ENCODE measurements around the gene TKT. TPM values are rescaled to one million over a fixed set of nuclear protein-coding genes. Genes with fewer than 3 reads are reported as not detected.

The TKT gene
- total and polyA plus RNA-seq, 4 experiments from 2014 or later: 49.3 to 87.9 (median 75.6) TPM

- no peak overlapping the region for H3K27ac ChIP-seq (ENCODE audit: low read depth, low read length)
- no peak overlapping the region for H3K27ac Mint-ChIP-seq
Observed at GRCh38 chr3:53184701-53185100, 71.1 kb downstream of the TKT start.

GRCh38 chr3:53183514-53183913 is 72.3 kb downstream of the TKT start:
- Mint-ChIP-seq H3K27me3 (no peaks in the 10 kb centered on the region), H3K27ac (peak overlapping the region in 1 of 7 donors; percentile 65), H3K4me1 (no peaks in the 10 kb centered on the region), H3K9me3 (peaks cover 0 to 2% (median 0%) of the 10 kb centered on the region in 8 donors), H3K36me3 (peaks cover 34 to 75% of the 10 kb centered on the region in 2 donors), H3K4me3 (no peak overlapping the region)
- DNase-seq: no peak
- no peaks in the 10 kb centered on the region for H3K27me3 ChIP-seq (ENCODE audit: insufficient read depth, low read length)
- ChIA-PET CTCF (ENCODE audit: partially characterized antibody) (no interaction called here), POLR2A (ENCODE audit: partially characterized antibody) (no interaction called here)
- H3K4me1 ChIP-seq (ENCODE audit: insufficient read depth, low read length): no peaks in the 10 kb centered on the region
- no peak overlapping the region for H3K27ac ChIP-seq (ENCODE audit: low read depth, low read length)
- H3K9me3 ChIP-seq (ENCODE audit: control insufficient read depth in 1 of 2, low read length in 2 of 2): no peaks in the 10 kb centered on the region
- no peak overlapping the region for H3K4me3 ChIP-seq (ENCODE audit: low read length in 2 of 2)
- peaks cover 32% of the 10 kb centered on the region for H3K36me3 ChIP-seq (ENCODE audit: insufficient read depth, low read length)
- intact Hi-C loops (cut with micrococcal nuclease): no loop called here

More at GRCh38 chr3:53184701-53185100, 71.1 kb downstream of the TKT start:
- Histone ChIP-seq H3K36me3 (ENCODE audit: insufficient read depth, low read length) (peaks cover 33% of the 10 kb centered on the region), H3K4me3 (ENCODE audit: low read length in 2 of 2) (no peak overlapping the region), H3K27me3 (ENCODE audit: insufficient read depth, low read length) (no peaks in the 10 kb centered on the region), H3K4me1 (ENCODE audit: insufficient read depth, low read length) (no peaks in the 10 kb centered on the region), H3K9me3 (ENCODE audit: control insufficient read depth in 1 of 2, low read length in 2 of 2) (no peaks in the 10 kb centered on the region)
- POLR2A ChIA-PET (ENCODE audit: partially characterized antibody): no interaction called here
- intact Hi-C loops (cut with micrococcal nuclease): no loop called here
- no peaks in the 10 kb centered on the region for H3K9me3 Mint-ChIP-seq
- CTCF ChIA-PET (ENCODE audit: partially characterized antibody): no interaction called here
- peaks cover 26 to 72% of the 10 kb centered on the region in 2 donors for H3K36me3 Mint-ChIP-seq
- no peak for DNase-seq
- no peak overlapping the region for H3K4me3 Mint-ChIP-seq
- H3K4me1 Mint-ChIP-seq: no peaks in the 10 kb centered on the region
- no peaks in the 10 kb centered on the region for H3K27me3 Mint-ChIP-seq

GRCh38 chr3:53182764-53183355 is 73.0 kb downstream of the TKT start:
- no peaks in the 10 kb centered on the region for H3K4me1 ChIP-seq (ENCODE audit: insufficient read depth, low read length)
- peak overlapping the region in 2 of 7 donors; percentile 31 to 65 for H3K27ac Mint-ChIP-seq
- no peaks in the 10 kb centered on the region for H3K9me3 ChIP-seq (ENCODE audit: control insufficient read depth in 1 of 2, low read length in 2 of 2)
- H3K9me3 Mint-ChIP-seq: peaks cover 0 to 2% (median 0%) of the 10 kb centered on the region in 8 donors
- POLR2A ChIA-PET (ENCODE audit: partially characterized antibody): no interaction called here
- H3K27me3 ChIP-seq (ENCODE audit: insufficient read depth, low read length): no peaks in the 10 kb centered on the region
- CTCF ChIA-PET (ENCODE audit: partially characterized antibody): no interaction called here
- no peak for DNase-seq
- peaks cover 34 to 70% of the 10 kb centered on the region in 2 donors for H3K36me3 Mint-ChIP-seq
- intact Hi-C loops (cut with micrococcal nuclease): no loop called here
- no peaks in the 10 kb centered on the region for H3K4me1 Mint-ChIP-seq
- no peak overlapping the region for H3K4me3 Mint-ChIP-seq
- peaks cover 28% of the 10 kb centered on the region for H3K36me3 ChIP-seq (ENCODE audit: insufficient read depth, low read length)
- H3K27me3 Mint-ChIP-seq: no peaks in the 10 kb centered on the region
- H3K4me3 ChIP-seq (ENCODE audit: low read length in 2 of 2): no peak overlapping the region
- no peak overlapping the region for H3K27ac ChIP-seq (ENCODE audit: low read depth, low read length)

GRCh38 chr3:53181528-53181927 is 74.3 kb downstream of the TKT start:
- no peak for DNase-seq
- intact Hi-C loops (cut with micrococcal nuclease): no loop called here
- Mint-ChIP-seq H3K4me3 (no peak overlapping the region), H3K9me3 (peaks cover 0 to 2% (median 0%) of the 10 kb centered on the region in 8 donors), H3K27me3 (no peaks in the 10 kb centered on the region), H3K27ac (peak overlapping the region in 1 of 7 donors; percentile 35), H3K36me3 (peaks cover 26 to 65% of the 10 kb centered on the region in 2 donors), H3K4me1 (no peaks in the 10 kb centered on the region)
- ChIA-PET CTCF (ENCODE audit: partially characterized antibody) (interaction anchor here (1.1 to 1.3 kb wide), 2 partner anchors 14 to 71 kb away, joined by 3 read pairs; no protein-coding TSS in a partner anchor), POLR2A (ENCODE audit: partially characterized antibody) (no interaction called here)
- no peaks in the 10 kb centered on the region for H3K4me1 ChIP-seq (ENCODE audit: insufficient read depth, low read length)
- no peaks in the 10 kb centered on the region for H3K9me3 ChIP-seq (ENCODE audit: control insufficient read depth in 1 of 2, low read length in 2 of 2)
- H3K27ac ChIP-seq (ENCODE audit: low read depth, low read length): no peak overlapping the region
- no peaks in the 10 kb centered on the region for H3K27me3 ChIP-seq (ENCODE audit: insufficient read depth, low read length)
- no peak overlapping the region for H3K4me3 ChIP-seq (ENCODE audit: low read length in 2 of 2)
- peaks cover 28% of the 10 kb centered on the region for H3K36me3 ChIP-seq (ENCODE audit: insufficient read depth, low read length)

- no peaks in the 10 kb centered on the region for H3K4me1 ChIP-seq (ENCODE audit: insufficient read depth, low read length)
- H3K9me3 Mint-ChIP-seq: peaks cover 0 to 2% (median 0%) of the 10 kb centered on the region in 8 donors
- no peak overlapping the region for H3K27ac ChIP-seq (ENCODE audit: low read depth, low read length)
- no peak for DNase-seq
- peaks cover 26 to 64% of the 10 kb centered on the region in 2 donors for H3K36me3 Mint-ChIP-seq
- no peak overlapping the region for H3K27ac Mint-ChIP-seq
- ChIA-PET CTCF (ENCODE audit: partially characterized antibody) (interaction anchor here (1.1 to 1.3 kb wide), 3 partner anchors 15 to 71 kb away, joined by 3 read pairs; no protein-coding TSS in a partner anchor), POLR2A (ENCODE audit: partially characterized antibody) (no interaction called here)
- no peak overlapping the region for H3K4me3 ChIP-seq (ENCODE audit: low read length in 2 of 2)
- H3K9me3 ChIP-seq (ENCODE audit: control insufficient read depth in 1 of 2, low read length in 2 of 2): no peaks in the 10 kb centered on the region
- intact Hi-C loops (cut with micrococcal nuclease): no loop called here
- peaks cover 28% of the 10 kb centered on the region for H3K36me3 ChIP-seq (ENCODE audit: insufficient read depth, low read length)
- H3K4me3 Mint-ChIP-seq: no peak overlapping the region
- no peaks in the 10 kb centered on the region for H3K4me1 Mint-ChIP-seq
- no peaks in the 10 kb centered on the region for H3K27me3 Mint-ChIP-seq
- H3K27me3 ChIP-seq (ENCODE audit: insufficient read depth, low read length): no peaks in the 10 kb centered on the region
Observed at GRCh38 chr3:53181024-53181371, 74.8 kb downstream of the TKT start.

GRCh38 chr3:53180305-53181023 is 75.4 kb downstream of the TKT start:
- no peak for DNase-seq
- no peak overlapping the region for H3K27ac ChIP-seq (ENCODE audit: low read depth, low read length)
- Mint-ChIP-seq H3K9me3 (peaks cover 0 to 2% (median 0%) of the 10 kb centered on the region in 8 donors), H3K4me1 (no peaks in the 10 kb centered on the region), H3K27me3 (no peaks in the 10 kb centered on the region), H3K36me3 (peaks cover 26 to 61% of the 10 kb centered on the region in 2 donors), H3K4me3 (no peak overlapping the region), H3K27ac (peak overlapping the region in 2 of 7 donors; percentile 31 to 78)
- no peaks in the 10 kb centered on the region for H3K4me1 ChIP-seq (ENCODE audit: insufficient read depth, low read length)
- H3K4me3 ChIP-seq (ENCODE audit: low read length in 2 of 2): no peak overlapping the region
- ChIA-PET POLR2A (ENCODE audit: partially characterized antibody) (no interaction called here), CTCF (ENCODE audit: partially characterized antibody) (interaction anchor here (1.2 to 1.3 kb wide), 3 partner anchors 16 to 70 kb away, joined by 3 to 4 read pairs (median 3); no protein-coding TSS in a partner anchor)
- intact Hi-C loops (cut with micrococcal nuclease): no loop called here
- H3K36me3 ChIP-seq (ENCODE audit: insufficient read depth, low read length): peaks cover 28% of the 10 kb centered on the region
- H3K9me3 ChIP-seq (ENCODE audit: control insufficient read depth in 1 of 2, low read length in 2 of 2): no peaks in the 10 kb centered on the region
- no peaks in the 10 kb centered on the region for H3K27me3 ChIP-seq (ENCODE audit: insufficient read depth, low read length)

- Histone ChIP-seq H3K9me3 (ENCODE audit: control insufficient read depth in 1 of 2, low read length in 2 of 2) (no peaks in the 10 kb centered on the region), H3K4me3 (ENCODE audit: low read length in 2 of 2) (no peak overlapping the region), H3K36me3 (ENCODE audit: insufficient read depth, low read length) (peaks cover 24% of the 10 kb centered on the region), H3K27me3 (ENCODE audit: insufficient read depth, low read length) (no peaks in the 10 kb centered on the region), H3K27ac (ENCODE audit: low read depth, low read length) (no peak overlapping the region), H3K4me1 (ENCODE audit: insufficient read depth, low read length) (no peaks in the 10 kb centered on the region)
- H3K4me3 Mint-ChIP-seq: no peak overlapping the region
- POLR2A ChIA-PET (ENCODE audit: partially characterized antibody): no interaction called here
- H3K4me1 Mint-ChIP-seq: no peaks in the 10 kb centered on the region
- H3K27ac Mint-ChIP-seq: no peak overlapping the region
- H3K36me3 Mint-ChIP-seq: peaks cover 17 to 55% of the 10 kb centered on the region in 2 donors
- no peaks in the 10 kb centered on the region for H3K27me3 Mint-ChIP-seq
- DNase-seq: no peak
- peaks cover 0 to 2% (median 0%) of the 10 kb centered on the region in 8 donors for H3K9me3 Mint-ChIP-seq
- CTCF ChIA-PET (ENCODE audit: partially characterized antibody): interaction anchor here (1.2 kb wide), 1 partner anchor 67 kb away, joined by 4 read pairs; no protein-coding TSS in a partner anchor
- intact Hi-C loops (cut with micrococcal nuclease): no loop called here
Observed at GRCh38 chr3:53179580-53179979, 76.2 kb downstream of the TKT start.

Measured in CD4-positive, alpha-beta memory T cell (primary cell).